ENCODE measurements around the gene ACTN3.

The ACTN3 gene

DNA sequence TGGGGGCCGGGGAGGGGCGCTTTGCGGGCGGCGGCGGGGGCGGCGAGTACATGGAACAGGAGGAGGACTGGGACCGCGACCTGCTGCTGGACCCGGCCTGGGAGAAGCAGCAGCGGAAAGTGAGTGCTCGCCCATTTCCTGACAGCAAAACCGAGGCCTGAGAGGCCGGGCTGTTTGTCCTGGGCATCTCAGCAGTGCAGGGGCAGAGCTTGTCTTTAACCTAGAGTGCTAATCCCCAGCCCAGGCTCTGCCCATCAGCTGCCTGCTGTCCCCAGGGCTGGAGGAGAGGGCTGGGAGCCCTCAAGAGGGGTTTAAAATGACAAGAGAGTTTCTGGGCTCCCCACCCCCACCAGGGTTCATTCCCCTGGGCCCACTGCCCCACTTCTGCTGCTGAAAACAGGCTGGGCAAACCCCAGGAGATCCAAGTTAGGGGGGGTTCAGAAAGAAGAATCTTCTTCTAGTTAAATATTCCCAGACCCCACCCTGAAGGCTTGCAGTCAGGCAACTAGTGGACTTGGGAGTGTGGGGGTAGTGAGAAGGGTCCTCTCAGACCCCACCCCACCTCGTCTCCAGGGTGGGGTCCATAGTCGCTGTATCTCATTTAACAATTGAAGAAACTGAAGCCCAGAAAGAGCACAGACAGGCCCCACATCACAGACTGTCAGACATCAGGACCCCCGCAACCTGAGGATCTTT lies 411 bp downstream of the ACTN3 start:
- Histone ChIP-seq H3K9me3 (ENCODE audit: control insufficient read depth, low read length) (no peaks in the 10 kb centered on the region), H3K27me3 (replicated peaks; ENCODE audit: control insufficient read depth, insufficient read depth, low read length) (no peaks in the 10 kb centered on the region), H3K4me3 (ENCODE audit: low read length) (no peak overlapping the region), H3K4me1 (ENCODE audit: control insufficient read depth, insufficient read depth, low read length) (peaks cover 27% of the 10 kb centered on the region), H3K9ac (ENCODE audit: low read length) (no peak overlapping the region), H3K36me3 (ENCODE audit: control insufficient read depth, insufficient read depth, low read length, severe bottlenecking) (no peaks in the 10 kb centered on the region)
- DNase-seq (ENCODE audit: low read depth): peak; percentile 14

DNA sequence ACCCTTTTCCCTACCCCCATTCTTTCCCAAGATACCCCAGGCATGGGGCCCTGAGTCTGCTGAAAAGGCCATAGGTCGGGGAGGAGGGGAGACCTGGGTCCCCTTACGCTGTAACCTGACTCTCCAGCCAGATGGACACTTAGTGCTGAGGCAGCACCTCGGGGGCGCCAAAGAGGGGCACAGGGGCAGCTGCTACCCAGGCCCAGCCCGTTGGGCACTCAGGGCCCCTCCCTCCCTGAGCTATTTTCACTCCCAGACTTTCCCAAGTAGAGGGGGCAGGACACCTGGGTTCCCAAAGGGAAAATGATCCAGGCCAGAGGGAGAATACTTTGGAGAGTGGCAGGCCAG lies 933 bp downstream of the ACTN3 start:
- no peaks in the 10 kb centered on the region for H3K36me3 ChIP-seq (ENCODE audit: control insufficient read depth, insufficient read depth, low read length, severe bottlenecking)
- H3K9me3 ChIP-seq (ENCODE audit: control insufficient read depth, low read length): no peaks in the 10 kb centered on the region
- peak; percentile 7 for DNase-seq (ENCODE audit: low read depth)
- H3K4me1 ChIP-seq (ENCODE audit: control insufficient read depth, insufficient read depth, low read length): peaks cover 22% of the 10 kb centered on the region
- no peak overlapping the region for H3K9ac ChIP-seq (ENCODE audit: low read length)
- no peak overlapping the region for H3K4me3 ChIP-seq (ENCODE audit: low read length)
- no peaks in the 10 kb centered on the region for H3K27me3 ChIP-seq (replicated peaks; ENCODE audit: control insufficient read depth, insufficient read depth, low read length)

DNA sequence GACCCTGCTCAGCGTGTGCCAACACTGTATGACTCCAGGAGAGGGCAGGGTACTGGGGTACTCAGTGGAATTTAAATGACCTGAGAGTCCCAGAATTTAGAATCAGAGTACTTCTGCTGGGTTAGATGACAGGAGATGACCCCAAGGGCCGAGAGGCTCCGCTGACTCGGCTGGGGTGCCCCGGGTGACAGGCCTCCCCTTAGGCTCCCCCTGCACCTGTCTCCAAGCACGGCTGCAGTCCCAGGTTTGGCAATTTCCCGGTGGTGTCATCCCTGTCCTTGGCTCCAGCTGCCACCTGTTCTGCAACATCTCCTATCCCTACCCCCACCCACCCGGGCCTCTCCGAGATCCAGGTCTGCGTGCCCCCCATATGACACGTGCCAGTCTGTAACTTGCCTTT lies 1.3 kb downstream of the ACTN3 start:
- Histone ChIP-seq H3K4me3 (ENCODE audit: low read length) (no peak overlapping the region), H3K9me3 (ENCODE audit: control insufficient read depth, low read length) (no peaks in the 10 kb centered on the region), H3K9ac (ENCODE audit: low read length) (no peak overlapping the region), H3K36me3 (ENCODE audit: control insufficient read depth, insufficient read depth, low read length, severe bottlenecking) (no peaks in the 10 kb centered on the region), H3K4me1 (ENCODE audit: control insufficient read depth, insufficient read depth, low read length) (peaks cover 21% of the 10 kb centered on the region), H3K27me3 (replicated peaks; ENCODE audit: control insufficient read depth, insufficient read depth, low read length) (no peaks in the 10 kb centered on the region)
- no peak for DNase-seq (ENCODE audit: low read depth)

DNA sequence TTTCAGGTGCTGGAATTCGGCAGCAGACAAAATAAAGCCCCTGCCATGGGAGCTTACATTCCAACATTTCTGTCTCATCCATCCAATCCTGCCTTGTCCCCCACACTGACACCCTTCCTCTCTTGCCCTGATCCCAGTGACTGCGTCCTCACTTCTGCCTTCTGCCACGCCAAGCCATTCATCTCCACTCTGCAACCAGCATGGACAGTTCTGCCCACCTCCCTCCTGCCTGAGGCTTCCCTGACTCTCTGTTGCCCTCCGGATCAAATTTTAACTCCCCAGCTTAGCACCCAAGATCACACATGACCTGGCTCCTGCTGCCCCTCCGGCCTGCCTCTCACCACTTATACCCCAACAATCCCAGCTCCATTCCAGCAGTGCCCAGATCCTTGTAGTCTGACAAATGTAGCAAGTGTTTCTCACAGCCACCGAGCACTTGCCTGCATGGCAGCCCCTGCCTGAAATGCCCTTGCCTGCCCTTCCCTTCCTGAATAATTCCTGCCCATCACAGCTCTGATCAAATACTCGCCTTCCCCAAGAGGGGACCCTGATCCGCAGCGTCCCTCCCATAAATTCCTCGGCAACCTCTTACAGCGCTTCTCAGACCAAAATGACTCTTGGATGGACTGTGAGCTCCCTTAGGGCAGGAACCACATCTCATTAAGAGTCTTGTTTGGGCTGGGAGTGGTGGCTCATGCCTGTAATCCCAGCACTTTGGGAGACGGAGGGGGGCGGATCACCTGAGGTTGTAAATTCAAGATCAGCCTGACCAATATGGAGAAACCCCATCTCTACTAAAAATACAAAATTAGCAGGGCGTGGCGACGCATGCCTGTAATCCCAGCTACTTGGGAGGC lies 2.3 kb downstream of the ACTN3 start:
- Histone ChIP-seq H3K4me1 (ENCODE audit: control insufficient read depth, insufficient read depth, low read length) (peaks cover 17% of the 10 kb centered on the region), H3K9me3 (ENCODE audit: control insufficient read depth, low read length) (no peaks in the 10 kb centered on the region), H3K9ac (ENCODE audit: low read length) (no peak overlapping the region), H3K4me3 (ENCODE audit: low read length) (no peak overlapping the region), H3K36me3 (ENCODE audit: control insufficient read depth, insufficient read depth, low read length, severe bottlenecking) (no peaks in the 10 kb centered on the region), H3K27me3 (replicated peaks; ENCODE audit: control insufficient read depth, insufficient read depth, low read length) (no peaks in the 10 kb centered on the region)
- no peak for DNase-seq (ENCODE audit: low read depth)

DNA sequence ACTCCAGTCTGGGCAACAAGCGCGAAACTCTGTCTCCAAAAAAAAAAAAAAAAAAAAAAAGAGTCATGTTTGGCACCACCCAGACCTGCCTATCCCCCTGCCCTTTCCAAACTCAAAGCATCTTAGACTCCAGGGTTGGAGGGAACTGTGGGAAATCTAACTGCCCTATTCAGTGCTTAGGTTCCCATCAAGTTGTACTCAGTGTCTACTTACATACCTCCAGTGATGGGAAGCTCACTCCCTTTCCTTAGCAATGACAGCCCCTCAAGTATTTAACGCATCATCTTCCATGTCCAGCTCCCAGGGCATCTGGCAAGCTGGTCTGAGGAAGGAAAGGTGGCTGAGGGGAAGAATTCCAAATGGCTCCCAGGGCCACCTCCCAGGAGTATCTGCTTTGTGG lies 3.0 kb downstream of the ACTN3 start:
- Histone ChIP-seq H3K27me3 (replicated peaks; ENCODE audit: control insufficient read depth, insufficient read depth, low read length) (no peaks in the 10 kb centered on the region), H3K36me3 (ENCODE audit: control insufficient read depth, insufficient read depth, low read length, severe bottlenecking) (no peaks in the 10 kb centered on the region), H3K4me3 (ENCODE audit: low read length) (no peak overlapping the region), H3K9ac (ENCODE audit: low read length) (no peak overlapping the region), H3K9me3 (ENCODE audit: control insufficient read depth, low read length) (no peaks in the 10 kb centered on the region), H3K4me1 (ENCODE audit: control insufficient read depth, insufficient read depth, low read length) (peaks cover 12% of the 10 kb centered on the region)
- no peak for DNase-seq (ENCODE audit: low read depth)

DNA sequence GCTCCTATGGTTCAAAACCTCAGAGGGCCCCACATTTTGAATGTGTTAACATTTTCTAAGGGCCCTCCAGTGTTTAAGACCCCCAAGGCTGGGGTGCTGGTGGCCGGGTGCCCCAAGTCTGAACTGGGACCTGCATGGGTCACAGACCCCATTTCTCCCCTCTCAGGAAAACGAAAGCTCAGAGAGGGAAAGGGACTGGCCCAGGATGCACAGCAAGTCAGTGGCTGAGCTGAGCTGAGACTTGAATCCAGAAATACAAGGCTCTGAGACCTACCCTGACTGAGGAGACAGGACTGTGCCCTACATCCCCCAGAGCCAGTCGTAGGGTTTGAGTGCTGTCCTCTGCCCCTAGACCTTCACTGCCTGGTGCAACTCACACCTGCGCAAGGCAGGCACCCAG lies 4.2 kb downstream of the ACTN3 start:
- no peak for DNase-seq (ENCODE audit: low read depth)
- Histone ChIP-seq H3K4me3 (ENCODE audit: low read length) (no peak overlapping the region), H3K9me3 (ENCODE audit: control insufficient read depth, low read length) (no peaks in the 10 kb centered on the region), H3K36me3 (ENCODE audit: control insufficient read depth, insufficient read depth, low read length, severe bottlenecking) (no peaks in the 10 kb centered on the region), H3K9ac (ENCODE audit: low read length) (no peak overlapping the region), H3K27me3 (replicated peaks; ENCODE audit: control insufficient read depth, insufficient read depth, low read length) (no peaks in the 10 kb centered on the region), H3K4me1 (ENCODE audit: control insufficient read depth, insufficient read depth, low read length) (peaks cover 4% of the 10 kb centered on the region)

DNA sequence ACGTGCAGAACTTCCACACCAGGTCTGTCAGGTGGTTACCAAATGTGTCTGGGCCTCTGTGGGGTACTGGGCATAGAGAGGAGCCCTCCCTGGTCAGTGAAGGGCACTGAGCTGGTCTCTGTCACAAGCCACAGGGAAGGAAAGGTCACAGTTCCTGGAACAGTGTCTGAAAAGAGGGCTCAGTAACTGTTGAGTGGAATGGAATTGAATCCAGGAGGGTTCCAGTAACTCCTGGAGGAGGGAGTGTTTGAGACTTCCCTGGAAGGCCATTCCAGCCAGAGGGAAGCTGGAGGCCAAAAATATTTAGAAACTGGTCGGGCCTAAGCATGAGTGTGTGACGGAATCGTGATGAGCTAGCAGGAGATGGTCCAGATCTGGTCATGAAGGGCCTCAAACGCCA lies 7.9 kb downstream of the ACTN3 start:
- H3K9me3 ChIP-seq (ENCODE audit: control insufficient read depth, low read length): no peaks in the 10 kb centered on the region
- DNase-seq (ENCODE audit: low read depth): no peak
- no peaks in the 10 kb centered on the region for H3K36me3 ChIP-seq (ENCODE audit: control insufficient read depth, insufficient read depth, low read length, severe bottlenecking)
- no peak overlapping the region for H3K4me3 ChIP-seq (ENCODE audit: low read length)
- no peaks in the 10 kb centered on the region for H3K4me1 ChIP-seq (ENCODE audit: control insufficient read depth, insufficient read depth, low read length)
- no peak overlapping the region for H3K9ac ChIP-seq (ENCODE audit: low read length)
- H3K27me3 ChIP-seq (replicated peaks; ENCODE audit: control insufficient read depth, insufficient read depth, low read length): peaks cover 22% of the 10 kb centered on the region

DNA sequence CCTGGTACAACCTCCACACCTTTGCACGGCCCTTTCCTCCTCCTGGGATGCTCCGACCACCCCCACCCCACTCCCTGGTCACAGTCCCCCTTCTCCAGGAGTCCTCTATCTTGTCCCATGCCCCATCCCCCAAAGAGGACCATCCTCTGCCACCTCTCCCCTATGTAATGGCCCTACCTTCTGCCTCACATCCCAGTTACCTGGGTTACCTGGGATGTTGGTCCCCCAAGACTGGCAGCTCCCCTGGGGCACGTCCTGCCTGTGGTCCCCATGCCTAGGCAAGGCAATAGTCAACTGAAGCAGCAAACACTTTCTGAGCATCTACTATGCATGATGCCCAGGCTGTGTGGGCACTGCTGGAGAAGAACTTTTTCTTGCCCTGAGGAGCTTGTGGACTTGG lies 8.7 kb downstream of the ACTN3 start:
- Histone ChIP-seq H3K4me1 (ENCODE audit: control insufficient read depth, insufficient read depth, low read length) (no peaks in the 10 kb centered on the region), H3K36me3 (ENCODE audit: control insufficient read depth, insufficient read depth, low read length, severe bottlenecking) (no peaks in the 10 kb centered on the region), H3K27me3 (replicated peaks; ENCODE audit: control insufficient read depth, insufficient read depth, low read length) (peaks cover 22% of the 10 kb centered on the region), H3K4me3 (ENCODE audit: low read length) (no peak overlapping the region), H3K9ac (ENCODE audit: low read length) (no peak overlapping the region), H3K9me3 (ENCODE audit: control insufficient read depth, low read length) (no peaks in the 10 kb centered on the region)
- DNase-seq (ENCODE audit: low read depth): no peak

DNA sequence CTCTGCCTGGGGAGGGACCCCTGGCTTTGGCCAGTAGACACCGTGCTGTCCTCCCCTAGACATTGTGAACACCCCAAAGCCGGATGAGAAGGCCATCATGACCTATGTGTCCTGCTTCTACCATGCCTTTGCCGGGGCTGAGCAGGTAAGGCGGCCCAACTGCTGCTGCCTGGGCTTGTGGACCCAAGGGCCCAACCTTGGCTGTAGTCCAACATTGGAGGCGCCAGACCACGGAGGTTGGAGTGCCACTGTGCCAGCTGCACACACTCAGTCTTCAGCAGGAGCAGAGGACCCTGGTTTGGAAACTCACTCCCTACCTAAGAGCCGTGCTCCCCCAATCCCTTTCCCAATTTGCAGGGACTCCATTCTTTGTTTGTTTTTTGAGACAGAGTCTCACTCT lies 9.4 kb downstream of the ACTN3 start:
- Histone ChIP-seq H3K9me3 (ENCODE audit: control insufficient read depth, low read length) (no peaks in the 10 kb centered on the region), H3K4me1 (ENCODE audit: control insufficient read depth, insufficient read depth, low read length) (no peaks in the 10 kb centered on the region), H3K36me3 (ENCODE audit: control insufficient read depth, insufficient read depth, low read length, severe bottlenecking) (no peaks in the 10 kb centered on the region), H3K9ac (ENCODE audit: low read length) (no peak overlapping the region), H3K4me3 (ENCODE audit: low read length) (no peak overlapping the region), H3K27me3 (replicated peaks; ENCODE audit: control insufficient read depth, insufficient read depth, low read length) (peaks cover 22% of the 10 kb centered on the region)
- no peak for DNase-seq (ENCODE audit: low read depth)

DNA sequence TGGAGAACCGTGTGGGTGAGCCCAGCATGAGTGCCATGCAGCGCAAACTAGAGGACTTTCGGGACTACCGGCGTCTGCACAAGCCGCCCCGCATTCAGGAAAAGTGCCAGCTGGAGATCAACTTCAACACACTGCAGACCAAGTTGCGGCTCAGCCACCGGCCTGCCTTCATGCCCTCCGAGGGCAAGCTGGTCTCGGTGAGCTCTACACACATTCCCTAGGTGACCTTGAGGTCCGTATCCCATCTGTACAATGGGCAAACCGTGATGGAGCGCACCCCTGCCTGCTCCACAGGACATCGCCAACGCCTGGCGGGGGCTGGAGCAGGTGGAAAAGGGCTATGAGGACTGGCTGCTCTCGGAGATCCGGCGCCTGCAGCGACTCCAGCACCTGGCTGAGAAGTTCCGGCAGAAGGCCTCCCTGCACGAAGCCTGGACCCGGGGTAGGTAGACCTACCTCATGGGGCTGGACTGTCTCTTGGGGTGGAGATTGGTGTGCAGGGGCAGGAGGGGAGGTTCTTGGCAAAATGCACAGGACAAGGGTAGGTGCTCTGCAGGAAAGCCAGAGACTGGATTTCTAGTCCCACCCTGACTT lies 11.1 kb downstream of the ACTN3 start:
- H3K36me3 ChIP-seq (ENCODE audit: control insufficient read depth, insufficient read depth, low read length, severe bottlenecking): no peaks in the 10 kb centered on the region
- H3K4me1 ChIP-seq (ENCODE audit: control insufficient read depth, insufficient read depth, low read length): no peaks in the 10 kb centered on the region
- H3K27me3 ChIP-seq (replicated peaks; ENCODE audit: control insufficient read depth, insufficient read depth, low read length): peaks cover 22% of the 10 kb centered on the region
- no peak overlapping the region for H3K9ac ChIP-seq (ENCODE audit: low read length)
- no peak overlapping the region for H3K4me3 ChIP-seq (ENCODE audit: low read length)
- H3K9me3 ChIP-seq (ENCODE audit: control insufficient read depth, low read length): no peaks in the 10 kb centered on the region
- DNase-seq (ENCODE audit: low read depth): no peak

DNA sequence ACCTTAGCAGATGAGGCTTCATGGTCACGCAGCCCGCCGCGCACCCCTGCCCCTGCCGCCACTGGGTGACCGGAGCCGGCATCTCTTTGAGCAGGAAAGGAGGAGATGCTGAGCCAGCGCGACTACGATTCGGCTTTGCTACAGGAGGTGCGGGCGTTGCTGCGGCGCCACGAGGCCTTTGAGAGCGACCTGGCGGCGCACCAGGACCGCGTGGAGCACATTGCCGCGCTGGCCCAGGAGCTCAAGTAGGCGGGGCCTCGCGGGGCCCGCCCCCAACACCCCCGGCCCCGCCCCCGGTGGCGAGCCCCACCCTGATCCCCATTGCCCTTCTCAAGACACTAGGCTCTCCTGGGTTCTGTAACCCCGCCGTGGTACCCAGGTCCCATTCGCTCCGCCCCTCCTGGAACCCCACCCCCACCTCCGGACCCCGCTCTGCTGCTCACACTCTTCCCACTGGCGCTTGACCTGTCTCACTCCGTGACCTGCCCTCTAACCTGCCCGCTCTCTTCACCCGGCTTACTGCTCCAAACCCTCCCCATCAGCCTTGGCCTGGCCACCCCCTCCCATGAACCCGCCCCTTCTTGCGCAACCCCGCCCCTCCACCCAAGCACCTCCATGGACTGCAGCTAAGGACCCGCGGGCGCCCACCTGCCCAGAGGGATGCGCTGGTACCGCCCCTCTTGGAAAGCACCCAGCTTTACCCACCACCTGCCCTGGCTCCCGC lies 12.6 kb downstream of the ACTN3 start:
- no peaks in the 10 kb centered on the region for H3K36me3 ChIP-seq (ENCODE audit: control insufficient read depth, insufficient read depth, low read length, severe bottlenecking)
- no peak for DNase-seq (ENCODE audit: low read depth)
- H3K4me3 ChIP-seq (ENCODE audit: low read length): no peak overlapping the region
- H3K9me3 ChIP-seq (ENCODE audit: control insufficient read depth, low read length): no peaks in the 10 kb centered on the region
- no peaks in the 10 kb centered on the region for H3K4me1 ChIP-seq (ENCODE audit: control insufficient read depth, insufficient read depth, low read length)
- peaks cover 22% of the 10 kb centered on the region for H3K27me3 ChIP-seq (replicated peaks; ENCODE audit: control insufficient read depth, insufficient read depth, low read length)
- no peak overlapping the region for H3K9ac ChIP-seq (ENCODE audit: low read length)
